H1 (cell line): ENCODE results near the gene SLC11A1. TPM values are rescaled to one million over a fixed set of nuclear protein-coding genes. Genes with fewer than 3 reads are reported as not detected.

ENCODE experiments used
- ASH2L ChIP-seq: fragments of 200-600, 300-600 bp; sonication (generic); IDR thresholded peaks from one replicate; pipeline ENCODE4 v1.7.1; 2017; ENCODE audit warnings: low read length
- BRCA1 ChIP-seq: IDR thresholded peaks from 2 replicates; pipeline ENCODE4 v1.6.1; 2012; ENCODE audit warnings: low read depth, low read length, improper control_type of control experiment
- CREB1 ChIP-seq: IDR thresholded peaks from 2 replicates; pipeline ENCODE4 v1.6.1; 2012; ENCODE audit warnings: inconsistent platforms
- JUN ChIP-seq: IDR thresholded peaks from 2 replicates; pipeline ENCODE4 v1.6.1; 2011; ENCODE audit warnings: low read depth, mild to moderate bottlenecking, improper control_type of control experiment, low read length
- POLR2A ChIP-seq, 2 experiments: IDR thresholded peaks; 1 replicate in 1 of 2; 2 replicates in 1 of 2; pipeline ENCODE4 v1.6.1; 2011; ENCODE audit warnings: low read depth in 2 of 2, low read length in 2 of 2, mild to moderate bottlenecking in 2 of 2; ENCODE audit errors: control extremely low read depth in 1 of 2
- RFX5 ChIP-seq: IDR thresholded peaks from 2 replicates; pipeline ENCODE4 v1.6.1; 2011; ENCODE audit warnings: low read depth, low read length, improper control_type of control experiment, borderline replicate concordance
- SRF ChIP-seq: IDR thresholded peaks from 2 replicates; pipeline ENCODE4 v1.6.1; 2011; ENCODE audit warnings: mild to moderate bottlenecking, low read depth, low read length, moderate library complexity
- USF2 ChIP-seq: IDR thresholded peaks from 2 replicates; pipeline ENCODE4 v1.6.1; 2011; ENCODE audit warnings: low read length, improper control_type of control experiment
- YY1 ChIP-seq: IDR thresholded peaks from 2 replicates; pipeline ENCODE4 v1.6.1; 2011; ENCODE audit warnings: low read depth, mild to moderate bottlenecking, low read length
- polyA plus RNA-seq, 7 experiments: library from polyadenylated mRNA; depleted of rRNA in 3 of 7; stranded (reverse) in 5 of 7; unstranded in 2 of 7; fragments of >200 nt in 5 of 7; fragments of 200-250 nt in 2 of 7; gene quantifications; 1 replicate in 5 of 7; 2 replicates in 1 of 7; 4 replicates in 1 of 7; pipeline versions ENCODE4 v1.2.1 to v1.2.3, GENCODE V29; 2011 to 2013; ENCODE audit warnings: missing spikeins in 2 of 7, mixed read lengths in 2 of 7
- total RNA-seq: library from RNA; stranded (reverse); fragmentation: NEBNext Ultra II Directional; extraction: Animal tissue kit (Norgen Biotek cat#: 25700); gene quantifications from 2 replicates; pipeline ENCODE4 v1.2.1, GENCODE V29; 2021
- TF ChIP-seq, protein P1 (sequence below), 3 experiments: IDR thresholded peaks; 1 replicate in 2 of 3; 2 replicates in 1 of 3; pipeline versions ENCODE4 v1.5.1 to v1.6.1; 2011; ENCODE audit warnings: low read length in 3 of 3, mild to moderate bottlenecking in 3 of 3, inconsistent platforms in 2 of 3, low read depth in 1 of 3, moderate library complexity in 1 of 3; ENCODE audit not compliant: insufficient read depth in 1 of 3; ENCODE audit errors: control extremely low read depth in 1 of 3

SLC11A1 gene
- total and polyA plus RNA-seq, 2 of the 8 experiments (the other 6 are each of a cell fraction or from before 2014, with no cell fraction given): 0.20 to 0.43 TPM

DNA sequence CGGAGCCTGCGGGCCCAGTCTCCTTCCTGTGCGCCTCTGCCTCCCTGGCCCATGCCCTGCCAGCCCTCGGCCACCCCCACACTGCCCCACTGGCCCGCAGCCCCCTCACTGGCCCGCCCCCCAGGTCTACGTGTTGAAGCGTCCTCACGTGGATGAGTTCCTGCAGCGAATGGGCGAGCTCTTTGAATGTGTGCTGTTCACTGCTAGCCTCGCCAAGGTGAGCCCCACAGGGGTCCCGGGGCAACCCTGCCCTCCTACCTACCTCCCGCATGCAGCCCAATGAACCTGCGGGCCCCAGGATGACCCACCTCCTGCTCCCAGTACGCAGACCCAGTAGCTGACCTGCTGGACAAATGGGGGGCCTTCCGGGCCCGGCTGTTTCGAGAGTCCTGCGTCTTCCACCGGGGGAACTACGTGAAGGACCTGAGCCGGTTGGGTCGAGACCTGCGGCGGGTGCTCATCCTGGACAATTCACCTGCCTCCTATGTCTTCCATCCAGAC, 20.9 kb downstream of the SLC11A1 start (continued):
- TF ChIP-seq, protein P1, sequence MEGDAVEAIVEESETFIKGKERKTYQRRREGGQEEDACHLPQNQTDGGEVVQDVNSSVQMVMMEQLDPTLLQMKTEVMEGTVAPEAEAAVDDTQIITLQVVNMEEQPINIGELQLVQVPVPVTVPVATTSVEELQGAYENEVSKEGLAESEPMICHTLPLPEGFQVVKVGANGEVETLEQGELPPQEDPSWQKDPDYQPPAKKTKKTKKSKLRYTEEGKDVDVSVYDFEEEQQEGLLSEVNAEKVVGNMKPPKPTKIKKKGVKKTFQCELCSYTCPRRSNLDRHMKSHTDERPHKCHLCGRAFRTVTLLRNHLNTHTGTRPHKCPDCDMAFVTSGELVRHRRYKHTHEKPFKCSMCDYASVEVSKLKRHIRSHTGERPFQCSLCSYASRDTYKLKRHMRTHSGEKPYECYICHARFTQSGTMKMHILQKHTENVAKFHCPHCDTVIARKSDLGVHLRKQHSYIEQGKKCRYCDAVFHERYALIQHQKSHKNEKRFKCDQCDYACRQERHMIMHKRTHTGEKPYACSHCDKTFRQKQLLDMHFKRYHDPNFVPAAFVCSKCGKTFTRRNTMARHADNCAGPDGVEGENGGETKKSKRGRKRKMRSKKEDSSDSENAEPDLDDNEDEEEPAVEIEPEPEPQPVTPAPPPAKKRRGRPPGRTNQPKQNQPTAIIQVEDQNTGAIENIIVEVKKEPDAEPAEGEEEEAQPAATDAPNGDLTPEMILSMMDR (IDR thresholded peaks at IDR 0.05; ENCODE audit: control extremely low read depth in 1 of 3, insufficient read depth in 1 of 3, low read depth in 1 of 3, low read length in 3 of 3): no peak
- no peak for TF ChIP-seq BRCA1
- no peak for TF ChIP-seq CREB1
- no peak for TF ChIP-seq SRF
- no peak for TF ChIP-seq USF2
- TF ChIP-seq YY1: no peak
- no peak for TF ChIP-seq RFX5
- no peak for TF ChIP-seq POLR2A (IDR thresholded peaks at IDR 0.05; ENCODE audit: control extremely low read depth in 1 of 2, low read depth in 2 of 2, low read length in 2 of 2)
- no peak for TF ChIP-seq JUN
- no peak for TF ChIP-seq ASH2L
